Mesendoderm (in vitro differentiated cells): Measurements from ENCODE around the gene SPATA18.

ENCODE experiments used
- DNase-seq: peaks from one replicate; pipeline ENCODE4 v3.0.0; 2013
- H2AK5ac ChIP-seq: 2 replicates; pipeline ENCODE4 v1.6.1; 2013; ENCODE audit warnings: low read length, inconsistent platforms
- H2BK120ac ChIP-seq: 2 replicates; pipeline ENCODE4 v1.6.1; 2013; ENCODE audit warnings: low read depth, mild to moderate bottlenecking, low read length, moderate library complexity, mixed read lengths
- H2BK15ac ChIP-seq: replicated peaks from 2 replicates; pipeline ENCODE4 v1.6.1; 2013; ENCODE audit warnings: low read depth, mild to moderate bottlenecking, moderate library complexity
- H2BK5ac ChIP-seq: 2 replicates; pipeline ENCODE4 v1.6.1; 2013; ENCODE audit warnings: low read length, inconsistent platforms
- H3K18ac ChIP-seq: 2 replicates; pipeline ENCODE4 v1.6.1; 2013; ENCODE audit warnings: mild to moderate bottlenecking, low read length, mixed read lengths
- H3K23ac ChIP-seq: one replicate; pipeline ENCODE4 v1.6.1; 2013; ENCODE audit warnings: low read length
- H3K27ac ChIP-seq: 2 replicates; pipeline ENCODE4 v1.5.1; 2013; ENCODE audit warnings: low read depth, mild to moderate bottlenecking, inconsistent platforms, low read length, moderate library complexity
- H3K27me3 ChIP-seq: 2 replicates; pipeline ENCODE4 v1.6.1; 2013; ENCODE audit warnings: low read length, control low read depth, mild to moderate bottlenecking, inconsistent platforms; ENCODE audit not compliant: insufficient read depth, poor library complexity
- H3K36me3 ChIP-seq: 2 replicates; pipeline ENCODE4 v1.6.1; 2013; ENCODE audit warnings: low read length, inconsistent platforms; ENCODE audit not compliant: control insufficient read depth, insufficient read depth
- H3K4ac ChIP-seq: one replicate; pipeline ENCODE4 v1.6.1; 2013; ENCODE audit warnings: low read depth, mild to moderate bottlenecking, low read length, moderate library complexity
- H3K4me1 ChIP-seq: 2 replicates; pipeline ENCODE4 v1.6.1; 2013; ENCODE audit warnings: low read depth, low read length, inconsistent platforms; ENCODE audit not compliant: control insufficient read depth
- H3K4me2 ChIP-seq: 2 replicates; pipeline ENCODE4 v1.6.1; 2013; ENCODE audit warnings: low read length
- H3K4me3 ChIP-seq: 2 replicates; pipeline ENCODE4 v1.5.1; 2013; ENCODE audit warnings: mild to moderate bottlenecking, low read length
- H3K56ac ChIP-seq: one replicate; pipeline ENCODE4 v1.6.1; 2013; ENCODE audit warnings: low read length
- H3K79me1 ChIP-seq: 2 replicates; pipeline ENCODE4 v1.6.1; 2013; ENCODE audit warnings: low read length, inconsistent platforms
- H3K79me2 ChIP-seq: 2 replicates; pipeline ENCODE4 v1.6.1; 2013; ENCODE audit warnings: mild to moderate bottlenecking, low read length; ENCODE audit not compliant: control insufficient read depth, insufficient read depth
- H3K9ac ChIP-seq: 2 replicates; pipeline ENCODE4 v1.6.1; 2013; ENCODE audit warnings: low read length, inconsistent platforms
- H4K5ac ChIP-seq: one replicate; pipeline ENCODE4 v1.6.1; 2013; ENCODE audit warnings: low read length
- H4K8ac ChIP-seq: one replicate; pipeline ENCODE4 v1.6.1; 2013; ENCODE audit warnings: low read depth, mild to moderate bottlenecking, control low read depth, low read length, moderate library complexity
- WGBS: extraction: QIAGEN DNeasy Blood & Tissue Kit; methylation state at CpG from one replicate; pipeline ENCODE4 v1.1.7; 2013; ENCODE audit warnings: low lambda C conversion rate, missing lambda C conversion rate; ENCODE audit not compliant: insufficient coverage; ENCODE audit errors: extremely low coverage; 5-methylcytosine and 5-hydroxymethylcytosine counted together

The SPATA18 gene

GRCh38 chr4:52038103-52038912, 12.8 kb upstream of the SPATA18 start, which contains the start of gene SGCB:
Gene SGCB, minus strand, starts transcription at chr4:52038299. Its CDS starts 40 bp downstream, at chr4:52038259.
- no peak within 1 kb of the TSS for H2BK15ac ChIP-seq
- peak within 1 kb of the TSS; percentile 52 for H3K4me2 ChIP-seq
- no peaks in the 10 kb centered on the region for H3K27me3 ChIP-seq
- no peak within 1 kb of the TSS for H2AK5ac ChIP-seq
- peak within 1 kb of the TSS; percentile 78 for H3K4ac ChIP-seq
- peak; percentile 63 for DNase-seq
- H2BK5ac ChIP-seq = peak within 1 kb of the TSS; percentile 5
- H3K4me3 ChIP-seq = peak within 1 kb of the TSS; percentile 62
- H3K23ac ChIP-seq = peak within 1 kb of the TSS; percentile 20
- H3K79me1 ChIP-seq = peaks cover 7% of the 10 kb centered on the region
- H4K8ac ChIP-seq = peak within 1 kb of the TSS; percentile 95
- no peak within 1 kb of the TSS for H4K5ac ChIP-seq
- no CpG with 5 or more reads among the region's 70 CpGs for WGBS
- H3K27ac ChIP-seq = no peak within 1 kb of the TSS
- H3K9ac ChIP-seq = peak within 1 kb of the TSS; percentile 79
- peak within 1 kb of the TSS; percentile 82 for H2BK120ac ChIP-seq
- H3K18ac ChIP-seq = peak within 1 kb of the TSS; percentile 98
- H3K4me1 ChIP-seq = no peaks in the 10 kb centered on the region
- H3K79me2 ChIP-seq = peaks cover 4% of the 10 kb centered on the region
- H3K36me3 ChIP-seq = no peaks in the 10 kb centered on the region
- H3K56ac ChIP-seq = peak within 1 kb of the TSS; percentile 81

- no peak overlapping the region for H3K18ac ChIP-seq
- no peak overlapping the region for H3K4me3 ChIP-seq
- no peak overlapping the region for H2BK120ac ChIP-seq
- H4K8ac ChIP-seq = no peak overlapping the region
- no peak overlapping the region for H2BK15ac ChIP-seq
- no peak overlapping the region for H3K56ac ChIP-seq
- H3K9ac ChIP-seq = no peak overlapping the region
- H4K5ac ChIP-seq = no peak overlapping the region
- DNase-seq = no peak
- H3K36me3 ChIP-seq = no peaks in the 10 kb centered on the region
- no peak overlapping the region for H3K4ac ChIP-seq
- no peaks in the 10 kb centered on the region for H3K4me1 ChIP-seq
- H3K23ac ChIP-seq = no peak overlapping the region
- H2BK5ac ChIP-seq = no peak overlapping the region
- no peak overlapping the region for H2AK5ac ChIP-seq
- no peak overlapping the region for H3K4me2 ChIP-seq
- WGBS = no CpG with 5 or more reads among the region's 1 CpG
- no peaks in the 10 kb centered on the region for H3K79me1 ChIP-seq
- H3K27ac ChIP-seq = no peak overlapping the region
- no peaks in the 10 kb centered on the region for H3K79me2 ChIP-seq
- H3K27me3 ChIP-seq = no peaks in the 10 kb centered on the region
Measured at GRCh38 chr4:52045028-52045427, 6.1 kb upstream of the SPATA18 start.

GRCh38 chr4:52049266-52049665, 1.8 kb upstream of the SPATA18 start:
- Histone ChIP-seq H3K23ac (no peak overlapping the region), H3K4me2 (no peak overlapping the region), H3K9ac (no peak overlapping the region), H3K4me1 (no peaks in the 10 kb centered on the region), H3K27me3 (peaks cover 3% of the 10 kb centered on the region), H4K8ac (no peak overlapping the region), H2BK5ac (no peak overlapping the region), H3K4me3 (no peak overlapping the region), H4K5ac (no peak overlapping the region), H3K18ac (no peak overlapping the region), H3K79me1 (no peaks in the 10 kb centered on the region), H3K4ac (no peak overlapping the region), H3K27ac (no peak overlapping the region), H2BK120ac (no peak overlapping the region), H3K79me2 (no peaks in the 10 kb centered on the region), H3K56ac (no peak overlapping the region), H3K36me3 (no peaks in the 10 kb centered on the region), H2BK15ac (peak overlapping the region; percentile 19), H2AK5ac (no peak overlapping the region)
- no peak for DNase-seq
- WGBS = no CpG with 5 or more reads among the region's 5 CpGs

GRCh38 chr4:52051615-52052474, 741 bp downstream of the SPATA18 start:
- no peak overlapping the region for H4K5ac ChIP-seq
- H3K9ac ChIP-seq = peak overlapping the region; percentile 46
- peak overlapping the region; percentile 71 for H3K18ac ChIP-seq
- no peaks in the 10 kb centered on the region for H3K79me1 ChIP-seq
- peak overlapping the region; percentile 48 for H3K4ac ChIP-seq
- no peak overlapping the region for H2BK15ac ChIP-seq
- peak overlapping the region; percentile 47 for H3K4me2 ChIP-seq
- H2AK5ac ChIP-seq = no peak overlapping the region
- H3K4me3 ChIP-seq = peak overlapping the region; percentile 9
- H3K4me1 ChIP-seq = no peaks in the 10 kb centered on the region
- H3K27me3 ChIP-seq = peaks cover 3% of the 10 kb centered on the region
- H2BK5ac ChIP-seq = no peak overlapping the region
- no peak overlapping the region for H2BK120ac ChIP-seq
- H4K8ac ChIP-seq = no peak overlapping the region
- H3K27ac ChIP-seq = no peak overlapping the region
- WGBS = no CpG with 5 or more reads among the region's 46 CpGs
- H3K36me3 ChIP-seq = no peaks in the 10 kb centered on the region
- no peaks in the 10 kb centered on the region for H3K79me2 ChIP-seq
- peak; percentile 97 for DNase-seq
- no peak overlapping the region for H3K23ac ChIP-seq
- H3K56ac ChIP-seq = peak overlapping the region; percentile 45

GRCh38 chr4:52052475-52052780, 1.3 kb downstream of the SPATA18 start:
- Histone ChIP-seq H3K36me3 (no peaks in the 10 kb centered on the region), H3K4me2 (peak overlapping the region; percentile 32), H3K4ac (no peak overlapping the region), H2BK5ac (no peak overlapping the region), H3K27ac (no peak overlapping the region), H3K4me3 (no peak overlapping the region), H3K23ac (no peak overlapping the region), H3K79me2 (no peaks in the 10 kb centered on the region), H3K79me1 (no peaks in the 10 kb centered on the region), H2BK15ac (no peak overlapping the region), H3K4me1 (no peaks in the 10 kb centered on the region), H3K18ac (peak overlapping the region; percentile 54), H2BK120ac (no peak overlapping the region), H4K8ac (no peak overlapping the region), H3K9ac (peak overlapping the region; percentile 45), H3K56ac (peak overlapping the region; percentile 45), H4K5ac (no peak overlapping the region), H3K27me3 (peaks cover 3% of the 10 kb centered on the region), H2AK5ac (no peak overlapping the region)
- peak; percentile 14 for DNase-seq
- WGBS = no CpG with 5 or more reads among the region's 7 CpGs
